Ishikawa (cell line): ENCODE results near the gene VLDLR.
A peak's percentile ranks its signal among the peaks of the same experiment; 100 is the strongest.

Experiments used
- CEBPB ChIP-seq: IDR thresholded peaks from 2 replicates; pipeline ENCODE4 v1.6.1; 2012
- CREB1 ChIP-seq: IDR thresholded peaks from 2 replicates; pipeline ENCODE4 v1.6.1; 2012; ENCODE audit warnings: low read depth
- EGR1 ChIP-seq: IDR thresholded peaks from 2 replicates; pipeline ENCODE4 v1.6.1; 2012
- EP300 ChIP-seq: IDR thresholded peaks from 2 replicates; pipeline ENCODE4 v1.6.1; 2012; ENCODE audit warnings: borderline replicate concordance
- FOXM1 ChIP-seq: IDR thresholded peaks from 2 replicates; pipeline ENCODE4 v1.6.1; 2012; ENCODE audit warnings: low read depth, borderline replicate concordance
- MAX ChIP-seq: IDR thresholded peaks from 2 replicates; pipeline ENCODE4 v1.6.1; 2012
- NFIC ChIP-seq: IDR thresholded peaks from 2 replicates; pipeline ENCODE4 v1.6.1; 2012
- RAD21 ChIP-seq: IDR thresholded peaks from 2 replicates; pipeline ENCODE4 v1.6.1; 2012; ENCODE audit warnings: low read depth
- REST ChIP-seq: IDR thresholded peaks from 2 replicates; pipeline ENCODE4 v1.6.1; 2012; ENCODE audit warnings: low read depth, mild to moderate bottlenecking
- TAF1 ChIP-seq: IDR thresholded peaks from 2 replicates; pipeline ENCODE4 v1.6.1; 2012; ENCODE audit warnings: low read depth, mild to moderate bottlenecking
- TCF12 ChIP-seq: IDR thresholded peaks from 2 replicates; pipeline ENCODE4 v1.6.1; 2012; ENCODE audit warnings: low read depth
- TEAD4 ChIP-seq: IDR thresholded peaks from 2 replicates; pipeline ENCODE4 v1.6.1; 2012
- USF1 ChIP-seq: IDR thresholded peaks from 2 replicates; pipeline ENCODE4 v1.6.1; 2012
- YY1 ChIP-seq: IDR thresholded peaks from 2 replicates; pipeline ENCODE4 v1.6.1; 2012; ENCODE audit warnings: low read depth
- ZBTB7A ChIP-seq: IDR thresholded peaks from 2 replicates; pipeline ENCODE4 v1.6.1; 2012; ENCODE audit warnings: low read depth

The VLDLR gene

GRCh38 chr9:2593744-2594143, 27.8 kb upstream of the VLDLR start:
- TF ChIP-seq EP300 (no peak), USF1 (no peak), YY1 (no peak), REST (no peak), CREB1 (no peak), TCF12 (no peak), CEBPB (no peak), FOXM1 (no peak)

GRCh38 chr9:2595973-2596372, 25.6 kb upstream of the VLDLR start:
- TF ChIP-seq EP300 (no peak), TEAD4 (no peak), YY1 (no peak), FOXM1 (no peak), CREB1 (no peak), MAX (no peak), REST (no peak), NFIC (no peak), TAF1 (no peak), CEBPB (no peak), EGR1 (no peak), USF1 (no peak), ZBTB7A (no peak), TCF12 (no peak), RAD21 (no peak)

GRCh38 chr9:2597483-2597882, 24.1 kb upstream of the VLDLR start:
- TF ChIP-seq EGR1: no peak

GRCh38 chr9:2599896-2600295, 21.7 kb upstream of the VLDLR start:
- TF ChIP-seq EP300 (no peak), USF1 (no peak), NFIC (no peak), FOXM1 (no peak), REST (no peak), TEAD4 (no peak), MAX (no peak), CREB1 (no peak), YY1 (no peak), TCF12 (no peak), RAD21 (no peak), TAF1 (no peak), CEBPB (no peak), EGR1 (no peak), ZBTB7A (no peak)

- TF ChIP-seq RAD21 (0 out of 2 replicates have a peak, but pooled peaks have one; percentile 14), NFIC (no peak)
These were observed 21.3 kb upstream of the VLDLR start for GRCh38 chr9:2600307-2600706.
